HEK293 (cell line): Measurements from ENCODE around the gene PRUNE2.

ENCODE experiments used
- ZBTB21 ChIP-seq: fragments of 450-650 bp; formaldehyde crosslinking; IDR thresholded peaks from 2 replicates; pipeline ENCODE4 v1.5.1; 2017; ENCODE audit warnings: missing biosample characterization, missing genetic modification characterization
- ZBTB8A ChIP-seq: fragments of 450-650 bp; formaldehyde crosslinking; IDR thresholded peaks from 2 replicates; pipeline ENCODE4 v1.5.1; 2016; ENCODE audit warnings: missing biosample characterization, missing genetic modification characterization
- ZNF24 ChIP-seq: fragments of 450-650 bp; formaldehyde crosslinking; IDR thresholded peaks from 2 replicates; pipeline ENCODE4 v1.5.1; 2016; ENCODE audit warnings: missing biosample characterization, missing genetic modification characterization
- ZNF274 ChIP-seq, 2 experiments: fragments of 200-500 bp in 1 of 2; fragments of 450-650 bp in 1 of 2; sonication (Bioruptor generic) in 1 of 2; formaldehyde crosslinking in 1 of 2; IDR thresholded peaks; 2 replicates each; pipeline versions ENCODE4 v1.5.1 to v1.6.1; 2014 to 2016; ENCODE audit warnings: borderline replicate concordance in 1 of 2, inconsistent platforms in 1 of 2, low read length in 1 of 2, missing biosample characterization in 1 of 2, missing genetic modification characterization in 1 of 2

DNA sequence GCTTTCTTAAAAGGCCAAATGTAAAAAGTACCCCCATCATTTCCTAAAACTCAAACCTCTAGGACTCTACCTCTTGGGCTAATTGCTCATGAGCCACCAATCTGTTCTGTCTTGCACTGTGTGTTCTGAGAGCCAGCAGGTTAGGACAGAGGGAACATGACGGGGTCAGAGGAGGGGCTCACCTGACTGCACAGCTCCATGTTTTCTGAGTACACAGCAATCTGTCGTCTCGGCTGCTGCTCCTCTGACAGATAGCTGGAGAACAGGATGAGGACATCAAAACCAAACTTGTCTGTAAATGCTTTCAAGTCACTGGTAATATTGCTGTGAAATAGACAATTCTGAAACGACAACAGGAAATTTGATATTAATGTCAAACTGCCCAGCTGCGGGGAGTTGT is 192.5 kb downstream of the PRUNE2 start:
- TF ChIP-seq ZNF24 (tag by site-specific recombination) = no peak
- TF ChIP-seq ZNF274 (IDR thresholded peaks at IDR 0.05; ENCODE audit: low read length) = no peak
- no peak for TF ChIP-seq ZNF274 (tag by site-specific recombination; IDR thresholded peaks at IDR 0.05; ENCODE audit: borderline replicate concordance)
- TF ChIP-seq ZBTB21 (tag by site-specific recombination) = no peak
- TF ChIP-seq ZBTB8A (tag by site-specific recombination) = no peak
